ENCODE results near the gene NANOGP8. TPM values are rescaled to one million over a fixed set of nuclear protein-coding genes. Genes with fewer than 3 reads are reported as not detected.

The NANOGP8 gene
- total RNA-seq: not detected in 2 replicates

GRCh38 chr15:35085176-35085919, at the start of gene NANOGP8:
TSS of gene NANOGP8 (minus strand) at chr15:35085295. CDS start at chr15:35085110, 185 bp downstream.

Other genes starting within 250 kb of the NANOGP8 start
- gene AQR, start 115.6 kb downstream of the NANOGP8 start, total RNA-seq: 16.8 and 20.8 TPM in 2 replicates
- 21.3 and 22.2 TPM in 2 replicates for gene ZNF770, start 97.0 kb downstream of the NANOGP8 start, total RNA-seq

All from aortic smooth muscle cell (primary cell).